Activated CD4-positive, alpha-beta T cell treated with anti-CD3 and anti-CD28 coated beads for 36 hours (primary cell): ENCODE measurements around the gene FSHR. TPM values are rescaled to one million over a fixed set of nuclear protein-coding genes. Genes with fewer than 3 reads are reported as not detected.

Source experiments
- ATAC-seq: fragments of 200-7000 bp; cut with Tn5 transposase; one replicate; pipeline ENCODE4 v1.10.0; 2021; ENCODE audit warnings: mild to moderate bottlenecking, moderate library complexity
- CTCF ChIA-PET: fragments of 350-600 bp; sonication (Branson Sonifier 250); formaldehyde crosslinking; loops from one replicate; lab custom pipeline; 2021; ENCODE audit warnings: antibody characterized with exemption; lab: Charles Lee
- POLR2A ChIA-PET: fragments of 350-600 bp; sonication (Branson Sonifier 250); formaldehyde crosslinking; loops from one replicate; lab custom pipeline; 2021; ENCODE audit warnings: antibody characterized with exemption, inconsistent platforms; lab: Charles Lee
- DNase-seq: peaks from one replicate; pipeline ENCODE4 v3.0.0-alpha.2; 2020
- H3K27ac Mint-ChIP-seq: one replicate; pipeline ENCODE4 v1.8.0; 2021; ENCODE audit warnings: mixed read lengths
- H3K27me3 Mint-ChIP-seq: one replicate; pipeline ENCODE4 v1.8.0; 2021; ENCODE audit warnings: mixed read lengths
- H3K36me3 Mint-ChIP-seq: one replicate; pipeline ENCODE4 v1.8.0; 2021; ENCODE audit warnings: low read depth, mixed read lengths
- H3K4me1 Mint-ChIP-seq: one replicate; pipeline ENCODE4 v1.8.0; 2021; ENCODE audit warnings: mixed read lengths
- H3K4me3 Mint-ChIP-seq: one replicate; pipeline ENCODE4 v1.8.0; 2021; ENCODE audit warnings: mild to moderate bottlenecking, moderate library complexity, mixed read lengths
- H3K9me3 Mint-ChIP-seq: one replicate; pipeline ENCODE4 v1.8.0; 2021; ENCODE audit warnings: low read depth, mixed read lengths
- intact Hi-C, 2 experiments: fragments of 100-400 bp; cut with DNase I in 1 of 2; cut with micrococcal nuclease in 1 of 2; formaldehyde crosslinking; loops; one replicate each; pipeline versions ENCODE4 v1.14.2 to v1.15.1; 2022 to 2024; cut with DNase I, micrococcal nuclease
- total RNA-seq, 2 experiments: library from RNA; stranded (reverse); gene quantifications; one replicate each; pipeline ENCODE4 v1.2.3, GENCODE V29; 2021

FSHR gene
- total RNA-seq, 2 experiments from 2014 or later = not detected

GRCh38 chr2:49049161-49049560, 105.2 kb downstream of the FSHR start:
- ChIA-PET POLR2A (interaction anchor here (0.7 kb wide), 1 partner anchor 139 kb away, joined by 3 read pairs; no protein-coding TSS in a partner anchor), CTCF (no interaction called here)
- DNase-seq (no peak), ATAC-seq (no peak)
- no peaks in the 10 kb centered on the region for H3K9me3 Mint-ChIP-seq
- no peaks in the 10 kb centered on the region for H3K4me1 Mint-ChIP-seq
- H3K36me3 Mint-ChIP-seq = no peaks in the 10 kb centered on the region
- H3K27me3 Mint-ChIP-seq = peaks cover 2% of the 10 kb centered on the region
- intact Hi-C loops = no loop called here
- no peak overlapping the region for H3K27ac Mint-ChIP-seq
- no peak overlapping the region for H3K4me3 Mint-ChIP-seq

DNA sequence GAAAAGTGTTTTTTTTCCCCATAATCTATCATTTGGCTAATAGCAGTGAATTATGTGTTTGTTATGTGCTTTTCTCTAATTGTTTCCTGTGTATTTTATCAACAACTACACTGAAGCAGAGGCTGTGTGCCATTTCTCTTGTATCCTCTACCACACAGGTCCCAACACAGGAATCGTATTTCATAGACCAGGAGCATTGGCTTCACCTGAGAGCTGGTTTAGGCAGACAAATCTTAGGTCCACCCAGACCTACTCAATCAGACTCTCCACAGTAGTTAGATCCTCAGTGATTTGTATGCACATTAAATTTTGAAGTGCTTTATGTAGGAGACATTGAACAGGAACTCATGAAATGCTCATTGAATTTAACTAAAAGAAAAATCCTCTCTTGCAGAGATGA, 109.2 kb downstream of the FSHR start:
- CTCF ChIA-PET = no interaction called here
- Mint-ChIP-seq H3K27me3 (no peaks in the 10 kb centered on the region), H3K36me3 (no peaks in the 10 kb centered on the region), H3K4me3 (no peak overlapping the region), H3K27ac (no peak overlapping the region), H3K9me3 (no peaks in the 10 kb centered on the region), H3K4me1 (no peaks in the 10 kb centered on the region)
- ATAC-seq (no peak), DNase-seq (no peak)
- POLR2A ChIA-PET = no interaction called here
- intact Hi-C loops = no loop called here

- ChIA-PET POLR2A (no interaction called here), CTCF (interaction anchor here (1.0 kb wide), 1 partner anchor 99 kb away, joined by 3 read pairs; no protein-coding TSS in a partner anchor)
- ATAC-seq = no peak
- Mint-ChIP-seq H3K27me3 (no peaks in the 10 kb centered on the region), H3K4me1 (no peaks in the 10 kb centered on the region), H3K36me3 (no peaks in the 10 kb centered on the region), H3K9me3 (no peaks in the 10 kb centered on the region), H3K27ac (no peak overlapping the region), H3K4me3 (no peak overlapping the region)
- intact Hi-C loops = no loop called here
- DNase-seq = no peak
These were observed 109.8 kb downstream of the FSHR start for GRCh38 chr2:49044350-49045079.

- POLR2A ChIA-PET = no interaction called here
- intact Hi-C loops = no loop called here
These were observed 110.8 kb downstream of the FSHR start for GRCh38 chr2:49043405-49043982.

DNA sequence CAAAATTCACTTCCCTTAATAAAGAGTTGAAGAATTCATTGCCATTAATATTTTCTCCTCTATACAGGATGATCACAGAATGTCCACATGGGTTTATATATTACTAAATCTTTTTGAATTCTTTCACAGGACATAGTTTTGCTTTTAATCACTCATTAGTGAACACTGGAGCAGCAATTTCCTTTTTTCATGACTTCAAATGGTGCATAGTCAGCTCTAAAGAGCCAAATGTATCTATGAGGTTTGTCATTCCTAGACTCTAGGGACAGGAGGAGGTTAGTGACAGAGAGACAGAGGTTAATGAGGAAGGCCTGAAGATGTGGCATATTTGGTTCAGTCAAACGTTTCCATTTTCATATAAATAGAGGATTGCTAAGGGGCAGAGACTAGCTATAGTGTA, 111.8 kb downstream of the FSHR start:
- ATAC-seq (no peak), DNase-seq (no peak)
- ChIA-PET POLR2A (no interaction called here), CTCF (no interaction called here)
- Mint-ChIP-seq H3K9me3 (no peaks in the 10 kb centered on the region), H3K4me3 (no peak overlapping the region), H3K4me1 (no peaks in the 10 kb centered on the region), H3K36me3 (no peaks in the 10 kb centered on the region), H3K27me3 (no peaks in the 10 kb centered on the region), H3K27ac (no peak overlapping the region)
- intact Hi-C loops = no loop called here

More at GRCh38 chr2:49043405-49043982, 110.8 kb downstream of the FSHR start:
- Mint-ChIP-seq H3K4me1 (no peaks in the 10 kb centered on the region), H3K27me3 (no peaks in the 10 kb centered on the region), H3K4me3 (no peak overlapping the region), H3K27ac (no peak overlapping the region), H3K9me3 (no peaks in the 10 kb centered on the region), H3K36me3 (no peaks in the 10 kb centered on the region)
- DNase-seq (no peak), ATAC-seq (no peak)
- CTCF ChIA-PET = interaction anchor here (1.0 kb wide), 1 partner anchor 98 kb away, joined by 3 read pairs; no protein-coding TSS in a partner anchor

- ChIA-PET POLR2A (no interaction called here), CTCF (interaction anchor here (0.7 kb wide), 2 partner anchors 33 to 46 kb away, joined by 3 read pairs; no protein-coding TSS in a partner anchor)
- no peak overlapping the region for H3K27ac Mint-ChIP-seq
- H3K36me3 Mint-ChIP-seq = no peaks in the 10 kb centered on the region
- H3K4me1 Mint-ChIP-seq = no peaks in the 10 kb centered on the region
- ATAC-seq (no peak), DNase-seq (no peak)
- no peaks in the 10 kb centered on the region for H3K27me3 Mint-ChIP-seq
- intact Hi-C loops = no loop called here
- no peak overlapping the region for H3K4me3 Mint-ChIP-seq
- no peaks in the 10 kb centered on the region for H3K9me3 Mint-ChIP-seq
These were observed 113.3 kb downstream of the FSHR start for GRCh38 chr2:49041061-49041460.

GRCh38 chr2:49037197-49037596, 117.1 kb downstream of the FSHR start:
- ChIA-PET CTCF (no interaction called here), POLR2A (no interaction called here)
- H3K4me3 Mint-ChIP-seq = no peak overlapping the region
- DNase-seq (no peak), ATAC-seq (no peak)
- no peaks in the 10 kb centered on the region for H3K36me3 Mint-ChIP-seq
- no peaks in the 10 kb centered on the region for H3K27me3 Mint-ChIP-seq
- no peaks in the 10 kb centered on the region for H3K4me1 Mint-ChIP-seq
- no peak overlapping the region for H3K27ac Mint-ChIP-seq
- intact Hi-C loops = no loop called here
- no peaks in the 10 kb centered on the region for H3K9me3 Mint-ChIP-seq

DNA sequence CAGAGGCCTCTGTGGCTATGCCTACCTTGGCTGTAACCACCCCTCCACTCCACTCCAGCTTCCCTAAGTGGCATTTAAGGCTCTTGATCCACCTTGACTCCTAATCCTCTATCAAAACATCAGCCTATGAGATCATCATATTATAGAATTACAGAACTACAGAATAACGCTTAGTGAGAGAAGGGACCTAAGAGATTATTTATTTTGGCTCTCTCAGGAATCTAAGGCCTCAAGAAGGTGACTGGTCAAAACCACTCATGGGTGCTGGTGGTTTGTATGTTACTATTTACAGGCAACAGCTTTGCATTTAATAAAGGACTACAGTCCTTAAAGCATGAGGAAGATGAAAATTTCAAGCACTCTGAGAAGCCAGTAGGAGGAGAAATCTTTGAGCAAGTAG, 118.8 kb downstream of the FSHR start:
- Mint-ChIP-seq H3K27ac (no peak overlapping the region), H3K9me3 (no peaks in the 10 kb centered on the region), H3K4me3 (no peak overlapping the region), H3K4me1 (no peaks in the 10 kb centered on the region), H3K27me3 (no peaks in the 10 kb centered on the region), H3K36me3 (no peaks in the 10 kb centered on the region)
- POLR2A ChIA-PET = no interaction called here
- no peak for ATAC-seq
- CTCF ChIA-PET = no interaction called here
- DNase-seq = no peak
- intact Hi-C loops = no loop called here

DNA sequence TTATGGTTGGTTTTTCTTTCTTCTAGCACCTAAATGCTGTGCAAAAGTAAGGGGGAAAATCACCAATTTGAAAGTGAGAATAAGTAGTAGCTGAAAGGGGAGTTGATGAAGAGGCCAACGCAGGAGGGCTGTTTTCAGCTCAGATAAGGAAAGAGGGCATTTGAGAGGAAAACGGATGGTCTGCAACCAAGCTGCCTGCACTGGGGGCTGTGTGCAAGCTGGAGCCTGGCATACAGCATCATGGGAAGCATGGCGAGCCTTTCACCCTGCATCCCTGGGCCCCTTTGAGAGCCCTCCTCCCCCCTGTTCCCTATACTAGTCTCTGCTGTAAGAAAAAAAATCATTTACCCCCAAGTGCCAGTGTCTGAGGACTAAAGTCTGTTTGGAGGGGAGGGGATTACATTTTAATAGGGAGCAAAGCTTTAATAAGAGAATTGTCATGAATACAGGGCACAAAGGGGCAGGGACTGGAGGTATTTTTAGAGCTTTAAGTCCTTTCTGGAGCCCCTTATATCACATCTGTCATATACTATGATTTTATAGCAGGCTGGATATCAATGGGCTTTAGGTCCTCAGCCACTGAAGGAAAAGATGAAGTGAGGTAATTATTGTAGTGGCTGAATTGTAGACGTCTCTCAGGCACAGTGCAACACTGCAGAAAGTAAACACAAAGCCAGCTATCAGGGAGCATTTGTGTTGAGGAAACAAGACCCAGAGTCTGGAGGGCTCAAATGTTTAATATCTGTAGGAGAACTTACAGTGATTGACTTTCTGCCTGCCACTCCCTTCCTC, 120.7 kb downstream of the FSHR start:
- H3K27me3 Mint-ChIP-seq = no peaks in the 10 kb centered on the region
- H3K9me3 Mint-ChIP-seq = no peaks in the 10 kb centered on the region
- ChIA-PET CTCF (no interaction called here), POLR2A (no interaction called here)
- no peaks in the 10 kb centered on the region for H3K36me3 Mint-ChIP-seq
- no peaks in the 10 kb centered on the region for H3K4me1 Mint-ChIP-seq
- no peak overlapping the region for H3K4me3 Mint-ChIP-seq
- no peak overlapping the region for H3K27ac Mint-ChIP-seq
- ATAC-seq (no peak), DNase-seq (no peak)
- intact Hi-C loops = no loop called here

DNA sequence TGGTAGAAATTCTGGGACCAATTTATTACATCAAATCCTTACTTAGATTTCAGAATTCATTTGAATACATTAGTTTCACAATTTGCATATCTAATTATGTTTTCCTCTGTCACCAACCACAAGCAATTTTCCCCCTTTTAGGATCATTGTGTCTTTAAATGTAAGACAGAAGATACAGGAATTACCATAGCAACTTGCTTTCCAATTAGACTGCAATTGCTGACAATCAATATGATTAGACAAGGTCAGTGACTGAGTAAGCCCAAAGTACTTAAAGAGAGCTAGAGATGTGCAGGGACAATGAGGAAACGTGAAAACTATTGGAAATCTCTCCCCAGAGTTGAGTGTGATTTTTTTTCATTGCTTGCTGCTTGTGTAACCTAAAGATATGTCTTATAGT, 121.4 kb downstream of the FSHR start:
- H3K27me3 Mint-ChIP-seq = no peaks in the 10 kb centered on the region
- intact Hi-C loops = no loop called here
- H3K36me3 Mint-ChIP-seq = no peaks in the 10 kb centered on the region
- DNase-seq (no peak), ATAC-seq (no peak)
- CTCF ChIA-PET = no interaction called here
- H3K4me1 Mint-ChIP-seq = no peaks in the 10 kb centered on the region
- no peaks in the 10 kb centered on the region for H3K9me3 Mint-ChIP-seq
- H3K27ac Mint-ChIP-seq = no peak overlapping the region
- POLR2A ChIA-PET = no interaction called here
- H3K4me3 Mint-ChIP-seq = no peak overlapping the region

GRCh38 chr2:49032126-49032525, 122.2 kb downstream of the FSHR start:
- DNase-seq (no peak), ATAC-seq (no peak)
- H3K4me3 Mint-ChIP-seq = no peak overlapping the region
- no peaks in the 10 kb centered on the region for H3K4me1 Mint-ChIP-seq
- no peaks in the 10 kb centered on the region for H3K9me3 Mint-ChIP-seq
- POLR2A ChIA-PET = no interaction called here
- no peaks in the 10 kb centered on the region for H3K36me3 Mint-ChIP-seq
- no peak overlapping the region for H3K27ac Mint-ChIP-seq
- CTCF ChIA-PET = interaction anchor here (0.6 kb wide), 1 partner anchor 341 kb away, joined by 3 read pairs; no protein-coding TSS in a partner anchor
- H3K27me3 Mint-ChIP-seq = no peaks in the 10 kb centered on the region
- intact Hi-C loops = no loop called here
